OCI-LY7 (cell line): ENCODE measurements around the gene PCDH9.

Source experiments
- EZH2phosphoT487 ChIP-seq: fragments of 200-600 bp; sonication (generic); IDR thresholded peaks from 2 replicates; pipeline ENCODE4 v1.6.1; 2018; ENCODE audit warnings: low read depth, borderline replicate concordance, mild to moderate bottlenecking, mixed run types, antibody characterized with exemption, low read length, moderate library complexity, mixed read lengths
- TF ChIP-seq, protein P1 (sequence below): fragments of 200-600 bp; sonication (generic); conservative IDR thresholded peaks from 2 replicates; pipeline ENCODE4 v1.5.1; 2014; ENCODE audit warnings: mild to moderate bottlenecking, antibody characterized with exemption, low read length, moderate library complexity, mixed read lengths

DNA sequence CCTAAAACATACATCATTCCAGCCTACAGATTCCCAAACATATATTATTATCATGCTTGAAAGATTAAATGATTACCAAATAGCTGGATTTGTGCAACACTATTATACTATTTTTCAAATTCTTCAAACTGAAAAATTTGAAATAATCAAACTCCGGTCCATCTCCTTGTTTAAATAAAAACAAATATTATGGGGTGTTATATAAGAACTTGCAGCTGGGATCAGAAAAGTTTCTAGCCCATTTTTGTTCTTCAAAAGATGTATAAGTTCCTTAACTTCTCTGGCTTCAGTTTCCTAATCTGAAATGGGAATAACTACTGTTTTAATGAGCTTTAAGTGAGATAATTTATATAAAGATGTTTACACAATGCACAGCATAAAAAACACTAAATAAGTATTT is 422.9 kb downstream of the PCDH9 start:
- no peak for TF ChIP-seq EZH2phosphoT487
- TF ChIP-seq, protein P1, sequence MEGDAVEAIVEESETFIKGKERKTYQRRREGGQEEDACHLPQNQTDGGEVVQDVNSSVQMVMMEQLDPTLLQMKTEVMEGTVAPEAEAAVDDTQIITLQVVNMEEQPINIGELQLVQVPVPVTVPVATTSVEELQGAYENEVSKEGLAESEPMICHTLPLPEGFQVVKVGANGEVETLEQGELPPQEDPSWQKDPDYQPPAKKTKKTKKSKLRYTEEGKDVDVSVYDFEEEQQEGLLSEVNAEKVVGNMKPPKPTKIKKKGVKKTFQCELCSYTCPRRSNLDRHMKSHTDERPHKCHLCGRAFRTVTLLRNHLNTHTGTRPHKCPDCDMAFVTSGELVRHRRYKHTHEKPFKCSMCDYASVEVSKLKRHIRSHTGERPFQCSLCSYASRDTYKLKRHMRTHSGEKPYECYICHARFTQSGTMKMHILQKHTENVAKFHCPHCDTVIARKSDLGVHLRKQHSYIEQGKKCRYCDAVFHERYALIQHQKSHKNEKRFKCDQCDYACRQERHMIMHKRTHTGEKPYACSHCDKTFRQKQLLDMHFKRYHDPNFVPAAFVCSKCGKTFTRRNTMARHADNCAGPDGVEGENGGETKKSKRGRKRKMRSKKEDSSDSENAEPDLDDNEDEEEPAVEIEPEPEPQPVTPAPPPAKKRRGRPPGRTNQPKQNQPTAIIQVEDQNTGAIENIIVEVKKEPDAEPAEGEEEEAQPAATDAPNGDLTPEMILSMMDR: no peak
